NCI-H1930 (cell line): ENCODE results near the gene ZNF334.
A peak's percentile ranks its signal among the peaks of the same experiment; 100 is the strongest.

Experiments
- DNase-seq, 2 experiments: peaks; one replicate each; lab custom pipeline; 2025; lab: John Stamatoyannopoulos, UW

The ZNF334 gene

DNA sequence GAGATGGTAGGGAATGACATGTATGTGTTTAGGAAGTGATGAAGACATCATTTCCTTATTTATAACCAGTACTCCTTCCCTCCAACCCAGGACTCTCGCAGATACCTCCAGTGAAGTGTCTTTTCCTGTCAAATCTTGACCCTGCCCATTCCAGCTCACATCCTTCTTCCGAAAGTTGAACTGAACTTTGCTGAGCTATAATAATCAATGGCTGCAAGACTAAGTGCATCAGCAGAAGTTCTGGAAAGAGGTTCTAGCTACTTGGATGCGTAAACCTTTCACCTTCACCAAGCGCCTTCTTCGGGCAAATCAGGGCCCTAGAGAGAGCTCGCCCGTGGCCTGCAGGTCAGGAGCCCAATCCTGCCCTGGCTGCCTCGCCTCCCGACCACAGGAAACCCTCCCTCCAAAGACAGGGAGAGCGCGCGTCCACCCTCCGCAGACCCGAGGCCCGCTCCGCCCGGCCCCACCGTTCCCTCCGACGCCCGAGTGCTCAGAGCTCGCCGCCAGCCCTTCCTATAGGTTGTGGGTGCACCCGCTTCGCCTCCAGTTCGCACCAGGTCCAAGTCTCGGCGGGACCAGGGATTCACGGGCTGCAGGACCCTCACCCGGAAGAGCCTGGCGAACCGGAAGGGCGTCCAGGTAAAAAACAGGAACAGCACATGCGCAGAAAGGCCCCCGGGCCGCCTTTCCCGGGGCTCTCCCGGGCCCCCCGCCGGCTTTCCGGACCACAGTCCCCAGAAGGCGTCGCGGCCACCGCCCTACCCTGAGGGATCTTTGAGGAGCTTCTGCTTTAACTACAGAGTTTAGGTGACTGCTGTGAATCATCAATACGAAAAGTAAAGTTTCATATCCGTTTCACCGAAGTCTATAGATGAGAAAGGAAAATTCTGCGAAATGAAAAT, at the start of gene ZNF334:
Gene ZNF334, minus strand, starts transcription at position 617 of the 902 bp plus-strand sequence. CDS start 1,457 bp downstream, outside the sequence.
- peak; percentile 89 to 94 for DNase-seq

- peak in 1 of 2 experiments; percentile 29 for DNase-seq
These were observed 49.2 kb upstream of the ZNF334 start for GRCh38 chr20:46562373-46563169.

DNA sequence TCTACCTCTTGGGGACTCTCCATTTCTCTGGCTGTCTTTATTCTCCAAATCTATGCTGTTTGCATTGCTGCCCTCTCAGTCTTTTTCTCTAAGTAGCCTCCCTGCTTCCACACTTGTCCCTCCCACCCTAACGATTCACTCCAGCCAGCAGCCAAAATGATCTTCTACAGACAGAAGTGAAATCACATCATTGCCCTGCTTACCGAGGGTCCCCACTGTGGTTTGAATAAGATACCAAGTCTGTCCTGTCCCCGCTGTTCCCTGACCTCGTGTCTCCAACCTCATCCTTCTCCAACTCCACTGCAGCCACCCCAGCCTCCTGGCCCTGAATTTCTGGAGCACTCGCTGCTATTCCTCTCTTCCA, 48.6 kb upstream of the ZNF334 start:
- DNase-seq = no peak

GRCh38 chr20:46559685-46560440, 46.5 kb upstream of the ZNF334 start:
- peak in 1 of 2 experiments; percentile 11 for DNase-seq

GRCh38 chr20:46559001-46559400, 45.6 kb upstream of the ZNF334 start:
- no peak for DNase-seq

GRCh38 chr20:46558511-46558959, 45.2 kb upstream of the ZNF334 start:
- DNase-seq = no peak

DNA sequence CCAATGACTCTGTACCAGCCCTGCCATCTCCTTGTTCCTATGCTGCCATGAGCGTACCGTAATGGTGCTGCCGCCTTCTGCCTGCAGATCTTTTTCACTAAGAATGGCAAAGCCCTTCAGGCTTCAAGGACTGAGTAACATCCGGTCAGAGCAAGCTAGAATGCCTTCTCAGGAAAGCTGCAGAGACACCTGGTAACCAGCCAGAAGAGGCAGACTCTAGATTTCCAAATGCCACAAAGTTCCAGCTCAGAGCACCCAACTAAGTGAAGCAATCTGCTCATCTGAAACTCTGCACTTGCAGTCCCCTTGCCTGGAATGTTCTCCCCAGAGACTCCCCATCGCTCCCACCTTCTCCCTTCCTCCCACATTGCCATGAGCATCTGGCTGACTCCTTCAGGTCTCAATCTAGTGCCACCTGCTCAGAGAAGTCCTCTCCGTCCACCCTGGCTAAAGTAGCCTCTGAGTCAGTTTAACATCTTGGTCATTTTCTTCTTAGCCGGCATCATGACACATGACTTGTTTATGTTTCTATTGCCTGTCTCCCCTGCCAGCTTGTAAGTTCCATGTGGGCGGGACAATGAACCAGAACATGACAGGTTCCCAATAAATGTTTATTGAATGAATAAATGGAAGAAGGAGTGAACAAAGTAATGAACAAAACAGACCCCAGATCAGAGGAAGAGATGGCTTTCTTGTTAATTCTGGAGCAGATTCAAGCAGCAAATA, 44.0 kb upstream of the ZNF334 start:
- no peak for DNase-seq

DNA sequence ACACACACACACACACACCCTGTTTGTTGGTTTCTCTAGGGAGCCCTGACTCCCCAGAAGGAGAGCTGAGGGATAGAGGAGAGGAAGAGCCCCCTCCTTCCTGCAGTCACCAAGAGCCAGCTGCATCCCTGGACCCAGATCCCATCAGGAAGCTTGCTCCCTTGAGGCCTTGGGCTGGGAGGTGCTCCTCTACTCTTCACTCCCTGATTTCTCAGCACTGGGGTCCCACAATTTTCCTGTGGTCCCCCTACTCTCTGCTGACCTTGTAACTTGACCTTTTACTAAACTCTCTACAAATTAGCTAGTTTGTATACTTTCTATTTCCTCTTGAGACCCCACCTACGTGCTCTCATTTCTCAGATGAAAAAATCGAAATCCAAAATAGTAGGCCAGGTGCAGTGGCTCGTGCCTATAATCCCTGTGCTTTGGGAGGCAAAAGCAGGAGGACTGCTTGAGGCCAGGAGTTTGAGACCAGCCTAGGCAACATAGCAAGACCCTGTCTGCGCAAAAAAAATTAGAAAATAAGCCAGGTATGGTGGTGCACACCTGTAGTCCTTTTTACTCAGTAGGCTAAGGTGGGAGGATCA, 42.1 kb upstream of the ZNF334 start:
- no peak for DNase-seq

DNA sequence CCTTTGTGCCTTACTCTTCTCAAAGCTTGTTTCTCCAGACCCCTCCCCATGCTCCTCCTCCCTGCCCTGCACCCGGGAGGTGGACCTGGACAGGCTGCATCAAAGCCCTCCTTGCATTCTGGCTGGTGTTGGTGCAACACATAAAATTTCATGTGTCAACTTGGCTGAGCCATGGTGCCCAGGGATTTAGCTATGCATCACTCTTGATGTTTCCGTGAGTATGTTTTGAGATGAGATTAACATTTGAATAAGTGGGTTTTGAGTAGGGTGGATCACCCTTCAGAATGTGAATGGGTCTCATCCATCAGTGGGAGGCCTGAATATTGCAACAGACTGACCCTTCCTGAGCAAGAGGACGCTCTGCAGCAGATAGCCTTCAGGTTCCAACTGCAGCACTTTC, 41.5 kb upstream of the ZNF334 start:
- DNase-seq = no peak

DNA sequence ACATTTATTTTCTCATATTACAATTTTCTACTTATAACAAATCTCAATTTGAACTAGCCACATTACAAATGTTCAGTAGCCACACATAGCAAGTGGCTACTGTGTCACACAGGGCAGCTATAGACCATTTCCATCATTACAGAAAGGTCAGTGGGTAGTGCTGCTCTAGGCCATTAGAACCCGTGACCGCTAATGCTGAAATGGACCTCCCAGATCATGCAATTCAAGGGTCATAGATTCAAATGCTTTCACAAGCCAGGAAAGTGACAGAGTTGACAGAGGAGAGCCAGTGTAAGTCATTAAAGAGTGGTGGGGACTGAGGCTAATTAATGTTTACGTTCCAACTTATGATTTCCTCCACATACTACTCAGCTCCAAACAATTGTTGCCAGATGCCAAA, 40.6 kb upstream of the ZNF334 start:
- no peak for DNase-seq

DNA sequence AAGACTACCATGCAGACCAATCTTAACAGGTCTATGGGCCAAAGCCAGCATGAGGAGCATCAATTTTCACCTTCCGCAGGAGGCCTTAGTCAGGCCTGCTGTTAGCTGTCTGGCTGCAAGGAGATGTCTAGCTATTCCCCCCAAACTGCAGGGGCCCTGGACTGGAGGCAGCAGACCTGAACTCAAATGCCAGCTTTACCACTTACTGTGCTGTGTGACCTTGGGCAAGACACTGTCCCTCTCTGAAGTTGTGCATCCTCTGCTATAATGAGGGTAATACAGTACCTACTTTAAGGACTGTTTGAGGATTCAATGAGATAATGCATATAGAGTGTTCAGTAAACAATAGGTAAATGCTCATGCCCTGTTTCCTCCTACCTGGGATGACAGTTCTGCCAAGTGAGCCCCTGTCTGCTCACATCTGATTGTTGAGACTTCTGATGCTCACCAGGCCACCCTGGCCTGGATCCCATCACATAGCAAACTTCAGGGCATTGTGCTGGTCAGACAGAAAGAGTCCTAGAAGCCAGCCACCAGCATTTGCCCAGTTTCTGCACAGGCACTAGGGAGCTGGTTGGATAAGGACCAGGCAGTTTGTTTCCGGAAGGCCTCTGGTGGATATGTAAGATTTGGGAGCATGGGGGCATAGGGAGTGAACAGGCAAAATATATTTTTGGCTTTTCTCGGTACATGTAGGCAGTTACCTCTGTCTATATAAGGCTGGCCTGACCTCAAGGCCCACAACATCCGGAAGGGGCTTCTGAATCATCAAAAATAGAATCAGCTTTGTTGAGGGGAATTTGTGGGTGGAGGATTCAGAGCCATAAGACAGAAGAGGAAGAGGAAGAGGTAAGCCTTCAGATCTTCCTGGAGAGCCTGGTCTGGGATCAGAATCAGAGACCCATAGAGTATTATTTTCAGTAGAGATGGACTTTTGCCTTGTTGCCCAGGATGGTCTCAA, 39.4 kb upstream of the ZNF334 start:
- no peak for DNase-seq

GRCh38 chr20:46551522-46552381, 38.4 kb upstream of the ZNF334 start:
- no peak for DNase-seq

DNA sequence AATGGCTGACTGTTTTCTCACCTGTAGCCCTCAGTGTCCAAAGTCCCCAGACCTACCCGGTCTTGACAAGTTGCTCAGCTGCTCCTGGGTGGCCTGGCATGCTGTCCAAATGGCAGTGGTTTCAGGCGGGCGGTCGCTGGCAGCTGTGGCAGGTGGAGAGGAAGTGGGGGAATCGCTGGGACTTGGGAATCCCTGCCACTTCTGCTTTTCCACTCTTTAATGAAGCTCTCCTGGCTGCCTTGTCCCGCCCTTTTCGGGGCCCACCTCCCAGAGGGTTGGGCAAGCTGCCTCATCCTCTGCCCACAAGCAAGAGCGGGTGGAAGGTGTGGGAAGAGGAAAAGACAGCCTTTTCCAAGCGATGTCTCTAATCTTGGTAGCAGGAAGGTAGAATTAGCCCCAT, 37.1 kb upstream of the ZNF334 start, which contains the start of gene OCSTAMP:
Gene OCSTAMP, minus strand, starts transcription at position 194 of the 400 bp plus-strand sequence. Its CDS starts 94 bp downstream, at position 100.
- no peak for DNase-seq

GRCh38 chr20:46549188-46549972, 36.0 kb upstream of the ZNF334 start:
- DNase-seq = no peak

GRCh38 chr20:46548688-46549087, 35.3 kb upstream of the ZNF334 start:
- DNase-seq = no peak

- DNase-seq = no peak
These were observed 34.6 kb upstream of the ZNF334 start for GRCh38 chr20:46547995-46548394.

DNA sequence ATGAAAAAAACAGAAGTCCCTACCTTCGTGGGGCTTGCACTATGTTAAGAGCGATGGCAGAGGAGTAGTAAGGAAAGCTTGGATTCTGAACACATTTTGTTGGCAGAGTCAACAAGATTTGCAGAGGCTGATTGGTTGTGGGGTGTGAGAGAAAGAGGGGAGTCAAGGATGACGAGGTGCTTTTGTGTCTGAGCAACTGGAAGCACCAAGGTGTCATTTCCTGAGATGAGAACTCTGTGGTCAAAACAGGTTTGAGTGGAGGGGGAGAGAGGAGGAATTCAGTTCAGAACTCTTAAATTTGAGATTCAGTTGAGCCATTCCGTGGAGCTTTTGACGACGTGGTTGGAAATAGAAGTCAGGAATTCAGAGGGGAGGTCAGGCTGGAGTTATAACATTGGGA, 33.6 kb upstream of the ZNF334 start:
- DNase-seq = no peak

DNA sequence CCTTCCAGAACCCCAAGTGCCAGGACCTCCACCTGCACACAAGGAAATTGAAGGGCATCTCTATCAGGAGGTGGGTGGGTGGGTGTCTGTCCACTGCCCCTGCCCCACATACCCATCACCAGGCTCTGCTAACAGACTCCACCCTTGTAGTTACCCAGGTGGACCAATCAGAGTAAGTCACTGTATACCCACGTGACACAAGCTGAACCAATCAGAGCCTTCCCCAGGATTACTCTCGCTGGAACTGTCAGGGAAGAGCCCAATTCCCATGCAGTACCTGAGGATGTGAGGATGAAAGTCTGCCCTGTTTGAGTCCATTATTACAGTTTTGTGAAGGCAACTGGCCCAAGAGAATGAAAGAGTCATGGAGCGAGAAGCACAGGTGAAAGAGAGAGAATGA, 32.9 kb upstream of the ZNF334 start:
- DNase-seq = no peak
